Ectodermal cell (in vitro differentiated cells): ENCODE results near the gene SPACDR.

ENCODE experiments used
- H3K27ac ChIP-seq: 2 replicates; pipeline ENCODE4 v1.7.0; 2013; ENCODE audit warnings: mild to moderate bottlenecking, low read depth, low read length; ENCODE audit not compliant: insufficient read depth, poor library complexity, severe bottlenecking
- H3K27me3 ChIP-seq: 2 replicates; pipeline ENCODE4 v1.7.0; 2013; ENCODE audit warnings: mild to moderate bottlenecking, low read length; ENCODE audit not compliant: insufficient read depth, control insufficient read depth, poor library complexity, severe bottlenecking
- H3K36me3 ChIP-seq: one replicate; pipeline ENCODE4 v1.7.0; 2013; ENCODE audit warnings: low read length; ENCODE audit not compliant: control insufficient read depth, insufficient read depth
- H3K4me1 ChIP-seq: one replicate; pipeline ENCODE4 v1.7.0; 2013; ENCODE audit warnings: low read length; ENCODE audit not compliant: control insufficient read depth, insufficient read depth
- H3K4me3 ChIP-seq: 2 replicates; pipeline ENCODE4 v1.7.0; 2013; ENCODE audit warnings: low read depth, low read length, control low read depth; ENCODE audit not compliant: insufficient read depth
- H3K9me3 ChIP-seq: 2 replicates; pipeline ENCODE4 v1.7.0; 2013; ENCODE audit warnings: mild to moderate bottlenecking, low read length, moderate library complexity; ENCODE audit not compliant: control insufficient read depth
- WGBS, 2 experiments: methylation state at CpG; one replicate each; pipeline ENCODE4 v1.1.7; 2013; ENCODE audit warnings: missing lambda C conversion rate in 2 of 2; 5-methylcytosine and 5-hydroxymethylcytosine counted together

SPACDR gene

DNA sequence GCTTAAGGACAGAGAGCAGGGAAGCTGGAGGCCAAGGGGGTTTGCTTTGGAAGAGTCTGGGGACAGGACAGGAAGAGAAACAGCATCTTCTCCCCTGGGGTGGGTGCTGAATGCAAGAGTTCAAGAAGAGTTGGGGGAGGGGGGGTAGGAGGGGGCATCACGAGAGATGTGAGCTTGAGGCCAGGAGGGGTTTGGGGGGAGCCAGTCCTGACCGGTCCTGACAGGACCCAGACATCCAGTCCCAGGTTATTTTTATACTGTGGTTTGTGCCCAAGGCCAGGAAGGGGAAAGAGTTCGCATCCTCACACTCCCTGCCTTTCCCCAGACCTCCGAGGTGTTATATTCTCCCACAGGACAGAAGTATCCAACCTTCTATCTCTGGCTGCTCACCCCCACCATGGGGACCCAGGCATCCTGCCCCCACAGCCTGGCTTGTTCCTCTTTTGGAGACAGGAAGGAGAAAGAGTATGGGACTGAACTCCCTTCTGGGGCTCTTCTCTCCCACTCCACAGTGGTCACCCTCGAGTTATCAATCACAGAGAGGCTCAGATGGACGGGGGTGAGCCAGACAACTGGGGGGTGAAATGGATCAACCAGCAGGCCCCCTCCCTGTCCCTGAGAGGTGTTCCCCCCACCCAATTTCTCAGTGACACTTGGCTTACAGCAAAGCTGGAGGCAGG, 12.2 kb upstream of the SPACDR start:
- 48 to 54% methylated on average over 5 to 6 of the region's 6 CpGs for WGBS, 2 experiments
- H3K36me3 ChIP-seq = no peaks in the 10 kb centered on the region
- H3K27me3 ChIP-seq = no peaks in the 10 kb centered on the region
- H3K4me3 ChIP-seq = no peak overlapping the region
- H3K9me3 ChIP-seq = no peaks in the 10 kb centered on the region
- H3K4me1 ChIP-seq = peaks cover 23% of the 10 kb centered on the region
- no peak overlapping the region for H3K27ac ChIP-seq

DNA sequence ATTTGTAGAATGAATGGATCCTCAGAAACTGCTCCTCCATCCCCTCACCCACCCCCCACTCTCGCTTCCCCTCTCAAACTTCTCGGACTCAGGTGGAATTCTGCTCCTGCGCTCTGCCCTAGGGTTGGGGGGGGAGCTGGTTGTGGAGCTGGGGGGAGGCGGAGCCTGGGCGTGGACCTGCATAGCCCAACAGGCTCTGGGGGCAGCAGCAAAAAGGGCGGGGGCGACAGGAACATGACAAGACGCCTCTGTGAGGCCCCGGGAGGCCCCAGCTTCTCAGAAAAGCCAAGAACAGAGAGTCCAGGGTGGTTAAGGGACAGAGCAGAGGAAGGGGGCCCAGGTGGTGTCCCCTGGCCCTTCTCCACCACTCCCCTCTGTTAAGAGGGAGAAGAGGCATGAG, 11.5 kb upstream of the SPACDR start:
- H3K9me3 ChIP-seq = no peaks in the 10 kb centered on the region
- no peak overlapping the region for H3K27ac ChIP-seq
- H3K4me1 ChIP-seq = peaks cover 23% of the 10 kb centered on the region
- H3K27me3 ChIP-seq = no peaks in the 10 kb centered on the region
- no peak overlapping the region for H3K4me3 ChIP-seq
- H3K36me3 ChIP-seq = no peaks in the 10 kb centered on the region
- WGBS, 2 experiments = 46 to 47% methylated on average over 8 to 9 of the region's 9 CpGs

DNA sequence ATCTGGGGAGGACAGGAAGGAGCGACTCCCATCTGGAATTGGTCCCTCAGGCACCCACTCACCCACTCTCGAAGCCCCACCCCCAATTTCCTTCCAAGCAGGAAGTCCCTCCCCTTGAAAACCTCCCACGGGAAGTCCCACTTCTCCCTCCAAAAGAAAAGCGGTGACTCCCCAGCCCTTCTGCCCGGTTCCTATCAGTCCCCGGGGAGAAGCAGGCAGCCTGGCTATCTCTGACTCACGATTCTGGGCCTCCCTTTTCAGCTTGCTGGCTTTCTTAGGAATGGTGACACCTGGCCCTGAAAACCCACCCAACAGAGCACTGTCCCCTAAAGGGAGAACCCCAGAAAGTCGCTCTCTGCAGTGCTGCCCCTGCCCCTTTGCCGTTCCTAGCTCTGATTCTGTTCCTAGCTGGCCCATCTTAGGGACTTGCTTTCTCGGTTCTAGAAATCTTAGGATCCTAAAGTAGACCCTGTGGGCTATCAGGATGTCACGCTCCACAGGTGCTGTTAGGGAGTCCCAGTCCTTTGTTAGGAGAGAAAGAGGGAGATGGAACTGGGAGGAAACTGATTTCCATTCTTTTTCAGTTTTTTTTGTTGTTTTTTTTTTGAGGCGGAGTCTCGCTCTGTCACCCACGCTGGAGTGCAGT, 8.9 kb upstream of the SPACDR start:
- H3K9me3 ChIP-seq = no peaks in the 10 kb centered on the region
- no peaks in the 10 kb centered on the region for H3K27me3 ChIP-seq
- no peak overlapping the region for H3K4me3 ChIP-seq
- no peaks in the 10 kb centered on the region for H3K36me3 ChIP-seq
- H3K27ac ChIP-seq = no peak overlapping the region
- 80 to 85% methylated on average over 14 of the region's 14 CpGs for WGBS, 2 experiments
- H3K4me1 ChIP-seq = peaks cover 20% of the 10 kb centered on the region

DNA sequence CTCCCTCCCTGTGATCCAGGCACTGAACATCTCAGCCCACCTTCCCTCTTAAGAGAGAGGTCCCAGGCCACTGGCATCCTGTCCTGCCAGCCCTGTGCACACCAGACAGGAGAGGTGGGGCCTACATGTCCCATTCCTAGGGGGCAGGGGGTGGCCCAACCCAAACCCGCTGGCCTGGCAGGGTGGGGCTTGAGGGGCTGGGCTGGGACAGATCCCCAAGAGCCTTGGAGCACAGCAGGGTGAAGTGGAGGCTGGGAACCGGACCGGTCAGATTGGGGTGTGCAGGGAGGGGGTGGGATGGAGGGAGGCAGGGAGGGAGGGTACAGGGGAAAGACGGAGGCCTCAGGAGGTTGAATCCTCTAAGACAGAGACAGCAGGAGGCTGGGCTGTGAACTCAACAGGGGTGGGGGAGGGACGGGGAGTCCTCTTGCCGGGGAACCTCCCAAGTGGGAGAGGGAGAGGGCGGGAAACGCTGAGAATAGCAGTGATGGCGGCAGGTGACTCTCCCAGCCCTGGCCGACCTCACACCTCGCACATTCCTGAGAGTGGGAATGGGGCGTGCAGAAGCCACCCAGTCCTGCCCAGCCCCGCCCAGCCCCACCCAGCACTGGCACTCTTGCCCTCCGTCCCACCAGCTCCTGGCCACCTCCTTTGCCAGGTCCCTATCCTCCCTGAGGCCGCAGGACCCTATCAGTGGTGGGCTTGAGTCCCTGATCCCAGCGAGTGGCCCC, 8.2 kb upstream of the SPACDR start:
- 69 to 70% methylated on average over 16 of the region's 16 CpGs for WGBS, 2 experiments
- Histone ChIP-seq H3K9me3 (no peaks in the 10 kb centered on the region), H3K4me3 (no peak overlapping the region), H3K27ac (no peak overlapping the region), H3K27me3 (no peaks in the 10 kb centered on the region), H3K36me3 (no peaks in the 10 kb centered on the region), H3K4me1 (peaks cover 15% of the 10 kb centered on the region)

DNA sequence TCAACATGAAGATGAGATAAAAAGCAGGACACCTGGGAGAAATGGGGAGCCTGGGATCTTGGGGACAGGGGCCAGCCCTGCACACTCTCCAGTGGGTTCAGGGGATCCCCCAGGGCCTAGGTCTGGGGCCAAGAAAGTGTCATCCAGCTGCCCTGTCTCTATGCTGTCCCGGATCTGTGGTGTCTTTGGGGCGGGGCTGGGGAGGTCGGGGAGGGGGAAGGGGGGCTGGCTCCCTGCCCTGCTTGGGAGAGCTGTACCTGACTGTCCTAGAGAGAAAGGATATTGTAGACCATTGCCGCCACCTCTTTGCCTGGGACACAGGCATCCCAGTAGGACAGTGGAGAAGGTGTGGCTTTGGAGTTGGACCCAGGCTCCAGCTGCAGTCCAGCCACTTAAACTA, 7.0 kb upstream of the SPACDR start:
- H3K9me3 ChIP-seq = no peaks in the 10 kb centered on the region
- H3K4me3 ChIP-seq = no peak overlapping the region
- H3K36me3 ChIP-seq = no peaks in the 10 kb centered on the region
- H3K4me1 ChIP-seq = peaks cover 8% of the 10 kb centered on the region
- no peak overlapping the region for H3K27ac ChIP-seq
- WGBS, 2 experiments = 82 to 90% methylated on average over 4 of the region's 4 CpGs
- H3K27me3 ChIP-seq = no peaks in the 10 kb centered on the region

DNA sequence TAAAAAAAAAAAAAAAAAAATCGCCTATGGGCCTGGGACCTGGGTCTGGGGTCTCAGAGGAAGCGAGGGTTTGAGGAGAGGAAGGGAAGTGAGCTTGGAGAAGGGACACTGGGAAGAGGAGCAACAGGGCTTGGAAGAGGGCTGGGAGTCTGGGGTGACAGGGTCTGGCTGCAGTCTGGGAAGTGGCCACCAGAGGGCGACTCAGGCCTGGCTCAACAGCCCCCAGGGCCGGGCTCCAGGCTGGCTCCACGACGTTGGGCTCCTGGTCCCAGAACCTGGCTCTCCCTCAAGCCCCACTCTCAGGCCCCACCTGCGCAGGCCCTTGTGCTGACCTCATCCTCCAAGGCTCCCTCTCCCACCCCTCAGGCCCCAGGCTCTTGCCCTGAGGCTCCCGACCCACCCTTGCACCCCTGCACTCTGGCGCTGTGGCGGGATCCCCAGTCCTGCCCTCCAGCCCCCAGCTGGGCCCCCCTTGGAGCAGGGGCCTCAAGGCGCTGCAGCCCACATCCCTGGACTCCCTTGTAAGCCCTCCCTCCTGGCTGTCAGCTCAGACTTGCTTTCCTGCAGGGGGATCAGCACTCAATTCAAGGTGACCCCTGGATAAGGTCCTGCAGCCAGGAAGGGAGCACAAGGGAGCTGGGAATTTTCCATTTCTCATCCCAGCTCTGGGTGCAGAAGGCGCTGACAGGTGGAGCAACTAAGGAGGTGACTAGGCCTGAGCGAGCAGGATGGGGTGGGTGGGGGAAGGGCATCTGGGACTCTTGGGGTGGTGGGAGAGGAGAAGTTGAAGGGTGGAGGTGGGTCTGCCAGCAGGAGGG, 5.4 kb upstream of the SPACDR start:
- no peaks in the 10 kb centered on the region for H3K36me3 ChIP-seq
- H3K4me1 ChIP-seq = no peaks in the 10 kb centered on the region
- H3K27ac ChIP-seq = no peak overlapping the region
- no peaks in the 10 kb centered on the region for H3K27me3 ChIP-seq
- 36 to 38% methylated on average over 13 of the region's 13 CpGs for WGBS, 2 experiments
- H3K4me3 ChIP-seq = no peak overlapping the region
- no peaks in the 10 kb centered on the region for H3K9me3 ChIP-seq

DNA sequence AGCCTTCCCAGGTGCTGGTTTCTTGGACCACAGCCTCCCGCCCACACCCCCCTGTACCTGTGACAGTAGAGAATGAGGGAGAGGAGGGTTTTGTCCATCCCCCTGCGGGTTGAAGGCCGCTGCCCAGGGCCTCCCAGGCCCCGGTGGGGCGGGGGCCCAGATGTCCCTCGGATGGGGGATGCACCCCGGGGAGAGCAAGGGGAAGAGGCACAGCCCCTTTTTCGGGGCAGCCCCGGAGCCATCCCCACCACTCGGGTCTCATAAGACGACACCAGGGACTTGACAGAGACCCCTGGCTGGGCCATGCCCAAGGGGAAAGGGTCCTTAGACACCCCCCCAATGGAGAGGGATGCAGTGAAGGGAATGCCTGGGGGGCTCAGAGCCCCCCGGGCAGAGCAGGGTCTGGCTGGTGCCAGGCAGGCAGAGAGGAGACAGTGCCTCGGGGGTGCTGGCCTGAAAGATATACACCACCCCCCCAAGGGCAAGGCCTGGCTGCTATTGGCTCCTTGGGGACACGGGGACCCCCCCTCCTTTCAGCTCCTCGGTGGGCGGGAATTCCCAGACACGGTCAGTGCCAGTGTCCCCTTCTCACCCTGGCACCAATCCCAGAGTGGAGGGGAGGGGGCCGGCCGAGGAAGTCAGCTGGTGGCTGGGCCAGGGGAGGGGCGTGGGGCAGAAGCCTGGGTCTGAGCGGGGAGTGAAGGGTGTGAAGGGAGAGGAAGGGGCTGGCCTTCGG, 3.7 kb upstream of the SPACDR start:
- Histone ChIP-seq H3K9me3 (no peaks in the 10 kb centered on the region), H3K27ac (no peak overlapping the region), H3K36me3 (no peaks in the 10 kb centered on the region), H3K27me3 (no peaks in the 10 kb centered on the region), H3K4me3 (no peak overlapping the region), H3K4me1 (no peaks in the 10 kb centered on the region)
- WGBS, 2 experiments = 88 to 90% methylated on average over 22 of the region's 22 CpGs

DNA sequence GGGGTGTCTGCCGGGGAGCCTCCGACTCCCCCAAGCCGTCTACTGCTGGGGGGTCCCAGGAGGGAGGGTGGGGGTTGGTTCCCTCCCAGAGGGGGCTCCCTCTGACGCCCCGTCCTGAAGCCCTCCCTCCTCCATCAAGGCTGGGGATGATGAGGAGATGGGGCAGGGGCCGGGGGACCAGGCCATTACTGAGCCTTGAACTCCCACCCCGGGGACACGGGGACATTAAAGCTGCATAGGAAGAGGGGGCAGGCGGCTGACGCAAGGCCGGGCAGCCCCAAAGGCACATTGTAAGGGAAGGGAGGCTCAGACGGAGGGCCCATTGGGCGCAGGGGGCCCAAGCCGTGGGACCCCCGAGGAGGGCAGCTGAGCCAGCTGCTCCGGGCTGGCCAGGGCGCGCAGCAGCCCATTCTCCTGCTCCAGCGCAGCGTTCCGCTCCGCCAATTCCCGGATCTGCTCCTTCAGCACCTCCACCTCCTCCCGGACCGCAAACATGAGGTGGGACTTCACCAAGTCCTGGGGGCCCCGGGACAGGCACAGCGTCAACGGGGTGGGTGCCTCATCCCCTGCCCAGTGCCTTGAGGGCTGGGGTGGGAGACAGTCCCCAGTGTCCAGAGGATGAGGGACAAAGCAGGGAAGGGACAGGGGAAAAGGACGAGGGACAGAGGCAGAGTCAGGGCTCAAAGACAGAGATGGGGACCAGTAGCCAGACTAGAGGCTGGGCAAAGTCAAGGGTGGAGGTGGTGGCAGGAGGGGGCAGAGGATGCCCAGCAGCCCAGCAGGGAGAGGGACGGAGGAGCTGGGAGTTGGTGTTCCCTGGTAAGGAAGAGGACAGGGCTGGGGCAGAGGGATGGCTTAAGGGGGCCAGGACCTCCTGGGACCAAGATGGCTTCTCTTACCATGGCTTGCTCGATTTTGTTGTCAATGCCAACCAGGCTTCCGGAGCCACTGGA, 2.9 kb upstream of the SPACDR start:
- Histone ChIP-seq H3K4me1 (no peaks in the 10 kb centered on the region), H3K36me3 (no peaks in the 10 kb centered on the region), H3K27me3 (no peaks in the 10 kb centered on the region), H3K27ac (no peak overlapping the region), H3K9me3 (no peaks in the 10 kb centered on the region), H3K4me3 (no peak overlapping the region)
- WGBS, 2 experiments = 92 to 93% methylated on average over 32 of the region's 32 CpGs
